ENCODE results near the gene QSOX2. TPM values are rescaled to one million over a fixed set of nuclear protein-coding genes. Genes with fewer than 3 reads are reported as not detected.
A peak's percentile ranks its signal among the peaks of the same experiment; 100 is the strongest.

The QSOX2 gene
- total RNA-seq, 1 experiment from 2014 or later: 13.7 TPM

GRCh38 chr9:136283291-136284235, 38.0 kb upstream of the QSOX2 start:
- in situ Hi-C loops (cut with HindIII; ENCODE audit: low sequenced_read_pairs): no loop called here
- DNase-seq (ENCODE audit: low spot score): peak; percentile 91

GRCh38 chr9:136282272-136282861, 36.8 kb upstream of the QSOX2 start:
- in situ Hi-C loops (cut with HindIII; ENCODE audit: low sequenced_read_pairs): no loop called here
- DNase-seq (ENCODE audit: low spot score): no peak

- in situ Hi-C loops (cut with HindIII; ENCODE audit: low sequenced_read_pairs): no loop called here
- no peak for DNase-seq (ENCODE audit: low spot score)
Measured at GRCh38 chr9:136281421-136282271, 36.0 kb upstream of the QSOX2 start.

GRCh38 chr9:136280535-136281315, 35.1 kb upstream of the QSOX2 start:
- in situ Hi-C loops (cut with HindIII; ENCODE audit: low sequenced_read_pairs): no loop called here
- DNase-seq (ENCODE audit: low spot score): no peak

GRCh38 chr9:136279471-136279870, 33.9 kb upstream of the QSOX2 start:
- no peak for DNase-seq (ENCODE audit: low spot score)
- in situ Hi-C loops (cut with HindIII; ENCODE audit: low sequenced_read_pairs): no loop called here

GRCh38 chr9:136278894-136279293, 33.3 kb upstream of the QSOX2 start:
- in situ Hi-C loops (cut with HindIII; ENCODE audit: low sequenced_read_pairs): no loop called here
- DNase-seq (ENCODE audit: low spot score): no peak

- in situ Hi-C loops (cut with HindIII; ENCODE audit: low sequenced_read_pairs): no loop called here
- DNase-seq (ENCODE audit: low spot score): no peak
Measured at GRCh38 chr9:136278221-136278620, 32.6 kb upstream of the QSOX2 start.

- DNase-seq (ENCODE audit: low spot score): no peak
- in situ Hi-C loops (cut with HindIII; ENCODE audit: low sequenced_read_pairs): no loop called here
Measured at GRCh38 chr9:136277746-136278145, 32.1 kb upstream of the QSOX2 start.

GRCh38 chr9:136276716-136277115, 31.1 kb upstream of the QSOX2 start:
- in situ Hi-C loops (cut with HindIII; ENCODE audit: low sequenced_read_pairs): no loop called here
- DNase-seq (ENCODE audit: low spot score): no peak

- DNase-seq (ENCODE audit: low spot score): no peak
- in situ Hi-C loops (cut with HindIII; ENCODE audit: low sequenced_read_pairs): no loop called here
Measured at GRCh38 chr9:136275655-136276429, 30.2 kb upstream of the QSOX2 start.

GRCh38 chr9:136274786-136275654, 29.4 kb upstream of the QSOX2 start:
- in situ Hi-C loops (cut with HindIII; ENCODE audit: low sequenced_read_pairs): no loop called here
- no peak for DNase-seq (ENCODE audit: low spot score)

- in situ Hi-C loops (cut with HindIII; ENCODE audit: low sequenced_read_pairs): no loop called here
- no peak for DNase-seq (ENCODE audit: low spot score)
Measured at GRCh38 chr9:136273921-136274785, 28.5 kb upstream of the QSOX2 start.

GRCh38 chr9:136273244-136273865, 27.7 kb upstream of the QSOX2 start:
- in situ Hi-C loops (cut with HindIII; ENCODE audit: low sequenced_read_pairs): no loop called here

GRCh38 chr9:136270173-136270705, 24.6 kb upstream of the QSOX2 start:
- in situ Hi-C loops (cut with HindIII; ENCODE audit: low sequenced_read_pairs): no loop called here
- no peak for DNase-seq (ENCODE audit: low spot score)

More at GRCh38 chr9:136273244-136273865, 27.7 kb upstream of the QSOX2 start:
- DNase-seq (ENCODE audit: low spot score): no peak

GRCh38 chr9:136268735-136269134, 23.1 kb upstream of the QSOX2 start:
- in situ Hi-C loops (cut with HindIII; ENCODE audit: low sequenced_read_pairs): no loop called here
- DNase-seq (ENCODE audit: low spot score): no peak

- in situ Hi-C loops (cut with HindIII; ENCODE audit: low sequenced_read_pairs): no loop called here
- DNase-seq (ENCODE audit: low spot score): peak; percentile 50
Measured at GRCh38 chr9:136268318-136268717, 22.7 kb upstream of the QSOX2 start.

Measured in G401 (cell line).